HFF-Myc (cell line): ENCODE data around the gene JAK1.

Experiments
- DNase-seq: peaks from one replicate; pipeline ENCODE4 v3.0.0-alpha.2; 2011; ENCODE audit warnings: low read depth; ENCODE audit errors: extremely low read depth
- H3K4me3 ChIP-seq: replicated peaks from 2 replicates; pipeline ENCODE4 v1.5.1; 2011; ENCODE audit warnings: low read depth, mild to moderate bottlenecking, control low read depth, low read length
- TF ChIP-seq, protein P1 (sequence below): IDR thresholded peaks from 2 replicates; pipeline ENCODE4 v1.5.1; 2012; ENCODE audit warnings: mild to moderate bottlenecking, low read depth, low read length, control low read depth; ENCODE audit errors: missing control alignments

Gene JAK1

DNA sequence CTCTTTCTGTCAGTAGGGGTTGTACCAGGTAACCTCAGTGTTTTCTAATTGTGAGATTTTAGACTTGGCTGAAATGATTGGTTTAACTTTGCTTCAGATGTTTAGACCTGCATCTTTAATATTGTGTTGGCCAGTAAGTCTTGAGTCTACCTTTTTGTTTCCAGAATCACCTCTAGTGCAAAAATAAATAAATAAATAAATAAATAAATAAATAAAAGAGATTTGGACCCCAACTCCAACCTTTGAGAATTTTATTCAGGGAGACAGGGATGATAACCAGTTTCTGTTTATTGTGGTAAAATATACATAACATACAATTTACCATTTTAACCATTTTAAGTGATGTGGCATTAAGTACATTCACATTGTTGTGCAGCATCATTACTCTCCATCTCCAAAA lies 157.0 kb downstream of the JAK1 start:
- no peak overlapping the region for H3K4me3 ChIP-seq
- TF ChIP-seq, protein P1, sequence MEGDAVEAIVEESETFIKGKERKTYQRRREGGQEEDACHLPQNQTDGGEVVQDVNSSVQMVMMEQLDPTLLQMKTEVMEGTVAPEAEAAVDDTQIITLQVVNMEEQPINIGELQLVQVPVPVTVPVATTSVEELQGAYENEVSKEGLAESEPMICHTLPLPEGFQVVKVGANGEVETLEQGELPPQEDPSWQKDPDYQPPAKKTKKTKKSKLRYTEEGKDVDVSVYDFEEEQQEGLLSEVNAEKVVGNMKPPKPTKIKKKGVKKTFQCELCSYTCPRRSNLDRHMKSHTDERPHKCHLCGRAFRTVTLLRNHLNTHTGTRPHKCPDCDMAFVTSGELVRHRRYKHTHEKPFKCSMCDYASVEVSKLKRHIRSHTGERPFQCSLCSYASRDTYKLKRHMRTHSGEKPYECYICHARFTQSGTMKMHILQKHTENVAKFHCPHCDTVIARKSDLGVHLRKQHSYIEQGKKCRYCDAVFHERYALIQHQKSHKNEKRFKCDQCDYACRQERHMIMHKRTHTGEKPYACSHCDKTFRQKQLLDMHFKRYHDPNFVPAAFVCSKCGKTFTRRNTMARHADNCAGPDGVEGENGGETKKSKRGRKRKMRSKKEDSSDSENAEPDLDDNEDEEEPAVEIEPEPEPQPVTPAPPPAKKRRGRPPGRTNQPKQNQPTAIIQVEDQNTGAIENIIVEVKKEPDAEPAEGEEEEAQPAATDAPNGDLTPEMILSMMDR = no peak
- no peak for DNase-seq

DNA sequence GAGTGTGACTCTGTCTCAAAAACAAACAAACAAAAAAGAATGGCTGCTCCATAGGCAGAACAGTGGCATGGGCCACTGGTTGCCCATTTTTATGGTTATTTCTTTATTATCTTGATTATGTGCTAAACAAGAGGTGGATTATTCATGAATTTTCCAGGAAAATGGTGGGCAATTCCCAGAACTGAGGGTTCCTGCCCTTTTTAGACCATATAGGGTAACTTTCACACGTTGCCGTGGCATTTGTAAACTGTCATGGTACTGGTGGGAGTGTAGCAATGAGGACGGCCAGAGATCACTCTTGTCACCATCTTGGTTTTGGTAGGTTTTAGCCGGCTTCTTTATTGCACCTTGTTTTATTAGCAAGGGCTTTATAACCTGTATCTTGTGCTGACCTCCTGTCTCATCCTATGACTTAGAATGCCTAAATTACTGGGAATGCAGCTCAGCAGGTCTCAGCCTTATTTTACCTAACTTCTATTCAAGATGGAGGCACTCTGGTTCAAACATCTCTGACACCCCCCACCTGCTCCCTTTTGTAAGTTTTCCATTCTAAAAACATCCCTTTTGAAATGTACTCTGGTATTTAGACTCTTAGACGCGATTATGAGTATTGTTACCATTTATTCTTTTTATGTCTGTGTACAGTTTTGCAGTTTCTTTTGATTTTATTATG lies 164.4 kb downstream of the JAK1 start:
- no peak for DNase-seq
- TF ChIP-seq, protein P1 = no peak
- no peak overlapping the region for H3K4me3 ChIP-seq

DNA sequence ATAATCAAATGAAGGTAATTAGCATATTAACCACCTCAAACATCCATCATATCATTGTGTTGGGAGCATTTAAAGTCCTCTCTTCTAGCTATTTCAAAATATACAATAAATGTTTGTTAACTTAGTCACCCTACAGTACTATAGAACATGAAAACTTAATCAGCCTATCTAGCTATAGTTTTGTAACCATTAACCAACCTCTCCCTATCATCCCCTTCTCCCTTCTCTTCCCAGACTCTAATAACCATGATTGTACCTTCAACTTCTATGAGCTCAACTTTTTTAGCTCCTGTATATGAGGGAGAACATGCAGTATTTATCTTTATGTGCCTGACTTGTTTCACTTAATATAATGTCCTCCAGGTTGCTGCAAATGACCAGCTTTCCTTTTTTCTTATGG lies 167.5 kb downstream of the JAK1 start:
- no peak overlapping the region for H3K4me3 ChIP-seq
- TF ChIP-seq, protein P1 = no peak
- no peak for DNase-seq

DNA sequence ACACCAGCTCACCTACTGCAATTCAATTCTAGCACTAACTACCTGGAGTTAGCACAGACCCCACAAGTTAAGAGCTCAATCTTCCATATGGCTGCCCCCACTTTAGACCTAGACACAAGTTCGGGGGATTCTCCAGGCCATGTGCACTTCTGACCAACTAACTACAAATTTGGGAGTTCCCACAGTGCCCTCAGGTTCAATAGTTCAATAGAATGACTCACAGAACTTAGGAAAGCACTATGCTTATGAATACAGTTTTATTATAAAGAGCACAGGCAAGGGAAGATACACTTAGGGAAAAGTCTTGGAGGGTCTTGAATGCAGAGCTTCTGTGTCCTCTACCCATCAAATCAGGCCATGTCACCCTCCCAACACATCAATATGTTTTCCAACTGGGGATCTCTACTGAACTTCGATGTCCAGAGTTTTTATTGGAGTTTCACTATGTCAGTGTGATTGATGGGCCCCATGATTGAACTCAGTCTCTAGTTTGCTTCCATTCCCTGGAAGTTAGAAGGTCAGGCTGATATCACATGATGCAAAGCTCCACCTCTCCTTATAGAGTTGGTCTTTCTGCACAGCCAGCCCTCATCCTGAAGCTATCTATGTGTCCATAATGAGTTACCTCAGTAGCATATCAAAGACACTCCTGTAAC lies 175.4 kb downstream of the JAK1 start:
- TF ChIP-seq, protein P1 = no peak
- DNase-seq = no peak
- no peak overlapping the region for H3K4me3 ChIP-seq
